ENCODE data around the gene D2HGDH. TPM values are rescaled to one million over a fixed set of nuclear protein-coding genes. Genes with fewer than 3 reads are reported as not detected.
"Not testable (repeated sequence)": the region's sequence is repeated elsewhere in the genome, so short reads cannot be mapped to it uniquely, and the experiment has no call there.

Gene D2HGDH
- total RNA-seq, 2 donors from 2014 or later, result 14.6 to 16.9 TPM

DNA sequence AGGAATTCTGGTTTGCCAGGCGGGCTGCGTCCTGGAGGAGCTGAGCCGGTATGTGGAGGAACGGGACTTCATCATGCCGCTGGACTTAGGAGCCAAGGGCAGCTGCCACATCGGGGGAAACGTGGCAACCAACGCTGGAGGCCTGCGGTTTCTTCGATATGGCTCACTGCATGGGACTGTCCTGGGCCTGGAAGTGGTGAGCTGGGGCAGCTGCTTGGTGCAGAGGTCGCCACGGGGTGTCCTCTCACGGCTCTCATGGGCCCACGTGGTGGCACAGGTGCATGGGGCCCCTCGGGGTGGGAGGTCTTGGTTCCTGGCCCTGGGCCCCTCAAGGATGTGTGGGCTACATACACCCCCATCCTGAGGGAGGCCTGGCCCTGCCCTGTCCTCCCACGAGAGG, 9.2 kb downstream of the D2HGDH start:
- no peak for DNase-seq
- intact Hi-C loops (cut with DNase I), result no loop called here
- no peak for ATAC-seq

DNA sequence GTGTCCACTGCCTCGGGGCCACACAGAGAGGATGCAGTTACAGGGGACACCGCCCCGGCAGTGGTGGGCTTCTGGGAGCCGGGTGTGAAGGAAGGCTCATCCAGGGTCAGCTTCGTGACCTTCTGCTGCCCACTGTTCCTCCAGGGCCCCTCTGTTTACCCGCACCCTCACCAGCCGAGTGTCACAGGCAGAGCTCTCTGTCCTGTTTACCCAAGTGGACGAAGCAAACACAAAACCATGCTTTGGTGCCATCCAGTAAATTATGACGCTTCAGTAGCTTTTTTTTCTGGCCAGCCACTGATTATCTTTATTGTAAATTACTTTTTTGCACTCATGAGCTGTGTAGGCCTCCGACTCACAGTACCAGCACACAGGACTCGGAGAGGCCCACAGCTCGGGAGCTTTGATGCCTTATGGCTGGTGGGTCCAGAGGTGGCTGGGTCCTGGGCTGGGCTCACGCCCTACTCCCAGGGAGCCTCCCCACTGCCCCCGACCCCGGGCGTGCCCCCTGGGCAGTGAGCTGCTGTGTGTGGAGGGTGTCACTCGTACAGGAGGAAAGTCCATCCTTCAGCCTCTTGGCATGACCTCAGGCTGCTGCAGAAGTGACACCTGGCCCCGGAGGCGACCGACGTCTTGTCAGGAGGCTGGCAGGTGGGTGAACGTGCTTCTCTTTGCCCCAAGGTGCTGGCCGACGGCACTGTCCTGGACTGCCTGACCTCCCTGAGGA, 9.8 kb downstream of the D2HGDH start:
- intact Hi-C loops (cut with DNase I), result no loop called here
- DNase-seq (no peak), ATAC-seq (no peak)

DNA sequence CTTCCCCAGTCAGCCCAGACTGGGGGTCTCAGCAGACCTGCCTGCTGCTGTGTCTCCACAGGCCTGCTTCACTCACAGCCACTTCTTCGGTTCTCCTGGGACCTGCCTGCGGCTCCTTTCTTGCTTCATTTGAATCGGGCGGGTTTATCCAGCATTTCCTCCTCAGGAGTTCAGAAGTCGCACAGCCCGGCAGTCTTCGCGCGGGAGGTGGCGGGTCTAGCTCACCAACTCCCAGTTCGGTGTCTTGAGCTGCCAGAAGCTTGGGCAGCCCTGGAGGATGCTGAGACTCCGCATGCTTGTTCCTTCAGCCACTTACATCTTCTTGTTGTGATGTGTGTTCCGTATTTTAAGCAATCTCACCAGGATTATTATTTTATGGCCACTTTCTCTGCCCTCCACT, 10.8 kb downstream of the D2HGDH start:
- ATAC-seq (no peak), DNase-seq (no peak)
- intact Hi-C loops (cut with DNase I), result no loop called here

DNA sequence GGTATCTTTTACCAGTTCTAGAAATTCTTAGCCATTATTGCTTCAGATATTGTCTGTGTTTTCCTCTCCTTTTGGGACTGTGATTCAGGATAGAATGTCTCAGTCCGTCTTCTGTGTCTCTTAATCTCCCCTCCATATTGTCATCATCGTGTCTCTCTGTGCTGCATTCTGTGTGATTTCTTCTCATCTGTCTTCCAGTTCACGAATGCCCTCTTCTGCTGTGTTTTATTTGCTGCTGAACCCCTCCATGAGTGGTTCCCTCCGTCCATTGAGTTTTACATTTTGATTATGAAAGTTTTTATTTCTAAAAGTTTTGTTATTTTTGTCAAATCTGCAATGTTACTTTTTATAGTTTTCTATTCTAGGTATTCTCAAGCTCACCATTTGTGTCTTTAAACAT, 11.7 kb downstream of the D2HGDH start:
- DNase-seq (no peak), ATAC-seq (no peak)
- intact Hi-C loops (cut with DNase I), result no loop called here

DNA sequence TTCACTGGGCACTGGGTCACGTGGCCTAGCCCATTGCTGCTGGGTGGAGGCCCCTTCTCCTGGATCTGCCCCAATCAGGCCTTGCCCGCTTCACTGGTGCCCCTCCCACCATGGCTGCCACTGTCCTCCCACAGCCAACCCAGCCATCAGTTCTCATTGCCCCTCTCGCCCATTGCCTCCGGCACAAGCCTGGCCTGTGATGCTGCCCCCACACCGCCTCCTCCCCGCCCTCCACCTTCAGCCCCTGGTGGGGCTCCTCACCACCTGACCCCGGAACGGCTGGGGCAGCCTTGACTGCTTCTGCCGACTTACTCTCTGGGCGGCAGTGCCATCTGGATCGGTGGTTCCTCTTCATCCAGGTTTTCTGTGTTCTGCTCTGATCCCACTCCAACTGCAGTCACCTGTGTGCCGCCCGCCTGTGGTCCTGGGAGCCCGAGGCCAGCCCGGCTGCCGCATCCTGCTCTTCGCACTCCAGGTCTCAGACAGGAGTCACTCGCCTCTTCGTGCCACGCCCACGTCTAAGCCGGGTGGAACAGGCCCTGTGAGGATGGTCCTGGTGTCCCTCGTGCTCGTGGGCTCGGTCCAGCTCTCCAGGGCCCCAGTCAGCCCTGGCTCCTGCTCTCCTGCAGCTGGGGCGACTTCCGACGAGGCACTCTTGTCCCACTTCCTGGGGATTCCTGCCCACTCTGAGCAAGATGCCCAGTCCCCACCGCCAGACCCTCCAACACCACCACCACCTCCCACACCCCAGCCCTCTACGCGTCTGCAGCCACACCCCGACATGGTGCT, 14.2 kb downstream of the D2HGDH start:
- ATAC-seq, result no peak
- no peak for DNase-seq
- intact Hi-C loops (cut with DNase I), result no loop called here

DNA sequence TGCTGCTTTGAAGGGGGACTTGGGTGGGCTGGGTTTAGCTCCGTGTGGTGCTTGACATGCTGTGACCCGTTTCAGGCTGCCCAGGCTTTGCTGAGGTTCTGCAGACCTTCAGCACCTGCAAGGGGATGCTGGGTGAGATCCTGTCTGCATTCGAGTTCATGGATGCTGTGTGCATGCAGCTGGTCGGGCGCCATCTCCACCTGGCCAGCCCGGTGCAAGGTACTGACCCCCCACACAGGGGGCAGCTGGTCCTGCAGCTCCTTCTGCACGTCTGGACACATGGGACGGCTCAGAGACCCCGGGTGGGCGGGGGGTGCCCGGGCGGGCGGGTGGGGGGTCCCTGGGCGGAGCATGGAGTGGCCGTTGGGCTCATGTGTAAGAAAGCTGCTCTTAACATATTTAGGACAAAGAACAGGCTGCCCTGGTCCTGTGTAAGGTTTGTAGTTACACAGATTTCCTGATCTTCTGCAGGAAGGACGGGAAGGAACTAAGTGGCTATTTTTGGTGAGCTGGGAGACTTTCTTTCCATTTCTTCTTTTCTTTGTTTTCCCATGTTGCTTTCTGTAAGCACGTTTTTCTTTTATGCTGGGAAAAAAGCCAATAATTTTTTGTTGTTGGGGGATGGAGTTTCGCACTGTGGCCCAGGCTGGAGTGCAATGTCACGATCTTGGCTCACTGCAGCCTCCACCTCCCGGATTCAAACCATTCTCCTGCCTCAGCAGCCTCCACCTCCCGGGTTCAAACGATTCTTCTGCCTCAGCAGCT, 15.8 kb downstream of the D2HGDH start:
- DNase-seq (no peak), ATAC-seq (no peak)
- intact Hi-C loops (cut with DNase I), result no loop called here

DNA sequence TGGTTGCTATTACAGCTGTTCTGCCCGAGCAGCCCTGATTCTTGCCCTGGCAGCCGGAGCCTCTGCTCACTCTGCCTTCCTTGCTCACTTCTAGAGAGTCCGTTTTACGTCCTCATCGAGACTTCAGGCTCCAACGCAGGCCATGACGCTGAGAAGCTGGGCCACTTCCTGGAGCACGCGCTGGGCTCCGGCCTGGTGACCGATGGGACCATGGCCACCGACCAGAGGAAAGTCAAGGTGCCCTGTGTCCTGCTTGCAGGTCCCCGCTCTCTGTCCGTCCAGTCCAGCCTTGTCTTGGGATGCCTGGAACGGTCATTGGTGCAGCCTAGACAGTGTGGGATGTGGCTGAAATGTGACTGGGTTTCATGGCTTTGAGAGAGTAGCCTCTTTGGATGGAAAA, 16.7 kb downstream of the D2HGDH start:
- intact Hi-C loops (cut with DNase I), result no loop called here
- no peak for ATAC-seq
- no peak for DNase-seq

DNA sequence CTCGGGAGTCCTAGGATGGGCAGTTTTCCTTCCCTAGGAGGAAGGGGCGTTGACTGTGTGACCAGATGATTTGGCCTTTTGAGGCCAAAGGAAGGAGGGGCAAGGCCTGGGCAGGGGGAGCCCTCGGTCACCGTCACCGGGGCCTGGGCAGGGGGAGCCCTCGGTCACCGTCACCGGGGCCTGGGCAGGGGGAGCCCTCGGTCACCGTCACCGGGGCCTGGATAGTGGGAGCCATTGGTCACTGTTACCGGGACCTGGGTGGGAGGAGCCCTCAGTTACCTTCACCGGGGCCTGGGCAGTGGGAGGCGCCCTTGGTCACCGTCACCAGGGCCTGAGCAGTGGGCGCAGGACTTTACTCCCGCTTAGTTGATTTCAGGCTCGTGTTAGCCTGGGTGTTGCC, 17.3 kb downstream of the D2HGDH start:
- no peak for DNase-seq
- ATAC-seq, result no peak
- intact Hi-C loops (cut with DNase I), result no loop called here

DNA sequence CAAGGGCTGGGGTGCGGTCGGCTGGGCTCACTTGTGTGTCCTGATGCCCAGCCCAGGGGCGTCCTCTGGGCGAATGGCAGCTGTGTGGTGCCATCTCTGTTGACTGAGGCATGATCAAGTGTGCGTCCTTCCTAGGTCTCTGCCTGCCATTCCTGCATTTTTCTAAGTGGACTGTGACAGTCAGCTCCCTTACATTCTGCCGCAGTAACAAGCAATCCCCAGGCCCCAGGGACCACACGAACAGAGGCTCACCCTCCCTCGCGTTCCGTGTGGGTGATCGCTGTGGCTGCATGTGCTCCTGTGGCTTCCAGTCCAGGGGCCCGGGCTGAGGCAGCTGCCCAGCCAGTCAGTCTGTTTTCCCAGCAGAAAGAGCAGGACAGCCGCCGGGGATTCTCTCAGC, 17.8 kb downstream of the D2HGDH start:
- no peak for ATAC-seq
- no peak for DNase-seq
- intact Hi-C loops (cut with DNase I), result no loop called here

DNA sequence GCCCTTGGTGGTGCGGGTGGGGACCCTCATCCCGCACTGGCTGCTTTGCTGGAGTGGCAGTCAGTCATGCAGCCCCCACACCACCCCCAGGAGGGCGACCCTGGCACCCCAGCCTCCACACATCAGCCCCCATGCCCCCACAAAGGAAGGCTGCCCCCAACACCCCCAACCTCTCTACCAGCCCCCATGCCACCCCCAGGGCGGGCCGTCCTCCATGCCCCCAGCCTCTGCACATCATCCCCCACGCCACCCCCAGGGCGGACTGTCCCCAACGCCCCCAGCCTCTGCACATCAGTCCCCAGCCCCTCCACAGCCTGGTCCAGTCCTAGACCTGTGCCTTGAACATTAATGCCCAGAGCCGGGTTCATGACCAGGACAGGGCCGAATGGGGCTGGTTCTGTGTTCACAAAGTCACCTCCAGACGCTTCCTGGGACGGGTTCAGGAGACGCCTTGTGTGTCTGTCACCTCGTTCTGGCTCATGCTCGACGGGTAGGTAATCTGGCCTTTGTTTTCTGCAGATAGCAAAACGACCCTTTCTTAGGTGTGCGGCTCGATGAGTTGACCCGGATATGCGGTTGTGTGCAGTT, 18.4 kb downstream of the D2HGDH start:
- intact Hi-C loops (cut with DNase I), result no loop called here
- DNase-seq, result no peak

DNA sequence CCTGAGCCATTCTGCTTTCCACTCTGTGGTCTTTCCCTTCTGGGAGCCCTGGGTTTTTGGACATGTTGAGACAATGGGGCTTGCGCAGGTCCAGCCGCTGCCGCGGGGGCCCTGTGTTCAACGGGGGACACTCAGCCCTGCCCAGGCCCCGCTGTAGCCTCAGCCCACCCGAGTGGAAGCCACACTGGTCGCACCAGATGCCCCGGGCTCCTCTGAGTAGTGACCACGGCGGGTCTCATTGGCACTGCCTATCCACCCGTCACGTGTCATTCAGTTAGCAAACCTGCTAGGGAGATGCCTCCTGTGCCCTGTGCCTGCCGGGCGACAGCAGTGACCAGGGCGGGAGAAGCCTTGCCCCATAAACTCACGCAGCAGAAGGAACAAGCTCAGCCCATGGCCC, 19.1 kb downstream of the D2HGDH start:
- no peak for ATAC-seq
- no peak for DNase-seq
- intact Hi-C loops (cut with DNase I), result no loop called here

More for the DNA sequence above, 18.4 kb downstream of the D2HGDH start:
- no peak for ATAC-seq

DNA sequence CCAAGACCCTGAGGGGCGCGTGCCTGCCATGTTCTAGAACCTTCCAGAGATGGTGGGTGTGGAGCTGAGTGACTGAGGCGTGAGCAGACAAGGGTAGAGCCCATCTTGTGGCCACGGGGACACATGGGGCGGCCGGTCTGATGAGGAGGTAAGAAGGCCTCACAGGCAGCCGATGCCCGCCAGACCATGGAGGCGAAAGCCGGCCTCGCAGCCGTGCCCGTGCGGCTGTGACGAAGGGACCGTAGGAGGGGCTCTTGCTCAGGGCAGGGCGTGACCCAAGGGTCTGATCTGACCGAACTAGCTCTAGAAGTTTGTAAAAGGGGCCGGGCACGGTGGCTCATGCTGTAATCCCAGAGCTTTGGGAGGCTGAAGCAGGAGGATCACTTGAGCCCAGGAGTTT, 19.6 kb downstream of the D2HGDH start:
- intact Hi-C loops (cut with DNase I), result no loop called here
- DNase-seq (no peak), ATAC-seq (no peak)

DNA sequence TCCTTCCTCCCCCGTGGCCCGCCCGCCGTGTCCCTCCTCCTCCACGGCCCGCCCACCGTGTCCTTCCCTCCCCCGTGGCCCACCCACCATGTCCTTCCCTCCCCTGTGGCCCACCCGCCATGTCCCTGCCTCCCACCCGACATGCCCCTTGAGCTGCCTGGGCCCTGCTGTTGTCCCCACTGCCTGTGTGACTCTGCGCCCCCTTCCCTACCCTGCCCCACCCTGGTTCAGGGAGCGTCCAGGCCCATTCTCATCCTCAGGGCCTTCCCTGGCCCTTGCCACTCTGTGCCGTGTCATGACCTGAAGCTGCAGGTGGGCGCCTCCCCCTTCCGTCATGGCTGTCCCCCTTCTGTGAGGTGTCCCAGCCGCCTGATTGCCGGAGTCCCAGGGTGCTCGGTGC, 20.7 kb downstream of the D2HGDH start:
- intact Hi-C loops (cut with DNase I), result no loop called here
- DNase-seq (no peak), ATAC-seq (peak in 1 of 2 donors; percentile 10)

DNA sequence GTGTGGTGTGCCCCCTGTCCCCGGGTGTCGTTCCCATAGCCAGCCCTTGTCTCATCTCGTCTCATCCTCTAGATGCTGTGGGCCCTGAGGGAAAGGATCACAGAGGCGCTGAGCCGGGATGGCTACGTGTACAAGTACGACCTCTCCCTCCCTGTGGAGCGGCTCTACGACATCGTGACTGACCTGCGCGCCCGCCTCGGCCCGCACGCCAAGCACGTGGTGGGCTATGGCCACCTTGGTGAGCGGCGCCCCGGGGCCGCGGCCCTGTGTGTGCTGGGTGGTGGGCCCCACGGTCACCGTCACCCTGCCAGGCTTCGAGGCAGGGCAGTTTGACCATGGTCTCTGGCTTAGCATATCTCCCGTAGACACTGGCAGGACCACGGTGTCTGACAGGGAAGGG, 21.3 kb downstream of the D2HGDH start:
- no peak for ATAC-seq
- no peak for DNase-seq
- intact Hi-C loops (cut with DNase I), result no loop called here

DNA sequence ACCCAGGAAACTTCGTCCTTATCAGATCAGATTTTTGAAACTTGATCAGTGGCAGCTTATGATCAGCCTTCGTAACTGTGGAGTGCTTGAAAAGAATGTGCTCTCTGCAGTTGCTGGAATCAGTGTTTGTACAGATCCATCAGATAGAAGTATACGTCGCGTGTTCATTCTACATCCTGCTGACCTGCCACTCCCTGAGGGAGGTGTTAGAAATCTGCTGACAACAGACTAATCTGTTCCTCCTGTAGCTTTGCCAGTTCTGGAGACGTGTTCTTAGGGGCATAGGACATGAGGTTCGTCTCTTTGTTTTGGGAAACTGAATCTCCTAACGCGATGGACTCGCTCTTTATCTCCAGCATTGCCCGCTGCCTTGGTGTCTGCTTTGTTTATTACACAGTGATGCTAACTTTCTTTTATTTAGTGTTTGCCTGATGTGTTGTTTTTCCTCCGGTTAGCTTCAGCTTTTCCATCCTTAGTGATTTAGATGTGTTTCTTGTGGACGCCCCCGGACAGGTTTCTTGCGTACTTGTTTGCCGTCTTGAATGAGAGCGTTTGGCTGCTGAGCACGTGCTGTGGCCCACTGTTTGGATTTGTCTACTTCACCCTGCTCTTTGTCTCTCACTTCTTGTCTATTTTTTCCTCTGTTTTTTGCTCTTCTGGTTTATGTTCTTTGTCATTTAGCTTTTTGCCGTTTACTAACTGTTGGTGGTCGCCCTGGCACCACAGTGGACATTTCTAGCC, 24.8 kb downstream of the D2HGDH start:
- intact Hi-C loops (cut with DNase I), result no loop called here
- DNase-seq (peak; percentile 5), ATAC-seq (peak in 1 of 2 donors; percentile 42)

DNA sequence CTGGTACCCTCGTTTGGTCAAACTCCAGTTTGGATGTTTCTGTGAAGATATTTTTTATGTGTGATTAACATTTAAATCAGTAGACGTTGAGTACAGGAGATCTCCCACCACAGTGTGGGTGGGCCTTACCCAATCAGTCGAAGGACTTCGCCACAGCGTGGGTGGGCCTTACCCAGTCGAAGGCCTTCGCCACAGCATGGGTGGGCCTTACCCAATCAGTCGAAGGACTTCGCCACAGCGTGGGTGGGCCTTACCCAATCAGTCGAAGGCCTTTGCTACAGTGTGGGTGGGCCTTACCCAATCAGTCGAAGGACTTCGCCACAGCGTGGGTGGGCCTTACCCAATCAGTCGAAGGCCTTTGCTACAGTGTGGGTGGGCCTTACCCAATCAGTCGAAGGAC, 25.5 kb downstream of the D2HGDH start:
- intact Hi-C loops (cut with DNase I); ATAC-seq: not testable (repeated sequence)
- peak; percentile 5 for DNase-seq

DNA sequence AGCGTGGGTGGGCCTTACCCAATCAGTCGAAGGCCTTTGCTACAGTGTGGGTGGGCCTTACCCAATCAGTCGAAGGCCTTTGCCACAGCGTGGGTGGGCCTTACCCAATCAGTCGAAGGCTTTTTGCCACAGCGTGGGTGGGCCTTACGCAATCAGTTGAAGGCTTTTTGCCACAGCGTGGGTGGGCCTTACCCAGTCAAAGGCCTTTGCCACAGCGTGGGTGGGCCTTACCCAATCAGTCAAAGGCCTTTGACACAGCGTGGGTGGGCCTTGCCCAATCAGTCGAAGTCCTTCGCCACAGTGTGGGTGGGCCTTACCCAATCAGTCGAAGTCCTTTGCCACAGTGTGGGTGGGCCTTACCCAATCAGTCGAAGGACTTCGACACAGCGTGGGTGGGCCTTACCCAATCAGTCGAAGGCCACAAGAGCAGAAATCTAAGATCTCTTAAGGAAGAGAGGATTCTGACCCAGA, 25.9 kb downstream of the D2HGDH start:
- intact Hi-C loops (cut with DNase I), result no loop called here
- ATAC-seq, result no peak
- DNase-seq, result peak; percentile 19

DNA sequence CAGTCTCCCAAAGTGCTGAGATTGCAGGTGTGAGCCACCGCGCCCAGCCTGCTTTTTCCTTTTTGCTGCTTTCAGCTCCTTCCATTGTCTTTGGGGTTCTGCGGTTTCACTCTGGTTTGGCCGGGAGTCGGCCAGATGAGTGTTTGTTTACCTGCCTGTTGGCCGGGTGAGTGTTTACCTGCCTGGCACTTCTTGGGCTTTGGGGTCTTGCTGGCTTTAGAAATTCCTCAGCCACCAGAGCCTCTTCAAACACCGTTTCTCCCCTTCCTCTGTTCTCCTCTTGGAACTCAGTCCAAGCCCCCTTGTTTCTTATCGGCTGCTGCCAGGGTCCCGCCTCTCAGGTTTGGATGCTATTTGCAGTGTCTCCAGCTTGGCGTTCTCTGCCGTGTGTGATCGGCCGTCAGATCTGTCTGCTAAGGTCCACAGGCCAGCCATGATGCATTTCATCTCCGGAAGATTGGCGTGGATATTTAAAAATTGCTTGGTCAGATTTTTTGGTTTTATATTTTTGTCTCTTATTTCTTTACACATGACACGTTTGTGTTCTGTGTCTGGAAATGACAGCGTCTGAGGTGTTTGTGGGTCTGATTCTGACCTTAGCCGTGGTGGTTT, 28.0 kb downstream of the D2HGDH start:
- ATAC-seq (no peak), DNase-seq (peak; percentile 6)
- intact Hi-C loops (cut with DNase I), result no loop called here
